Stimulated activated CD4-positive, alpha-beta T cell treated with anti-CD3 and anti-CD28 coated beads, Interleukin-12 subunit alpha, Interleukin-12 subunit beta, amount 100 ng/mL, for 24 hours (primary cell): Measurements from ENCODE around the gene ALOX15.
"Not testable (repeated sequence)": the region's sequence is repeated elsewhere in the genome, so short reads cannot be mapped to it uniquely, and the experiment has no call there.

ENCODE experiments used
- DNase-seq, 2 experiments: peaks; one replicate each; pipeline ENCODE4 v3.0.0-alpha.2; 2020; ENCODE audit warnings: low read depth in 2 of 2

ALOX15 gene

DNA sequence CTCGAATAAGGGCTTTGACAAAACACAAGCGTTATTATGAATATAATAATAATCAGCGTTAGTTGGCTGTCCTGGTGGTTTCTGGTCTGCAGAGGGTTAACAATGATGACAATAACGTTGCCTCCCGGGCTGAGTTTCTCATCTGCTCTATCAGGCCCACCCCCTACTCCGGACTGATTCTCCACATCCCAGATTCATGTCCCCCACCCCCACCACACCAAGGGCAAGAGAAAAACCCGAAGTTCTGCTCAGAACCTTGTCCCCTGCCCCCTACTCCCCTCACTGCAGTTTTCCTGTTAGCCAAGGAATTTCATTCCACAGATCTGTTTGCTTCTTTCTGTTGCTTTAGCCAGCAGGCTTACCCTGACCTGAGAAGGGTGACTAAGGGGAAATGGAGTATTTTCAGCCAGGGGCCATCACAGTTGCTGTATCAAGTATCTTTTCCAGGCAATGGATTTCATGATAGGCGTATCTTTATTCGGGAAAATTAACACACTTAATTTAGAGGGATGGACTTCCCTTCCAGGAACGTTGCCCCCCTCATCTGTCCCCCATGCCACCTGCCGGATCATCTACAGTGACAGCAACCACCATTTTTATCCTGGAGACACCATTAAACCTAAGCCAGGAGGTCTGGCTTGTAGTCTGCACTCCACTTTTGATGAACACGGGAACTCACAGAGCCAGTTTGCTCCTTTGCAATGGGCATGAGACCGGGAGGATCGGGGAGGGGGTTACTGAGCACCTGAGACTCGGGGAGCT, 23.7 kb downstream of the ALOX15 start:
- DNase-seq = no peak

DNA sequence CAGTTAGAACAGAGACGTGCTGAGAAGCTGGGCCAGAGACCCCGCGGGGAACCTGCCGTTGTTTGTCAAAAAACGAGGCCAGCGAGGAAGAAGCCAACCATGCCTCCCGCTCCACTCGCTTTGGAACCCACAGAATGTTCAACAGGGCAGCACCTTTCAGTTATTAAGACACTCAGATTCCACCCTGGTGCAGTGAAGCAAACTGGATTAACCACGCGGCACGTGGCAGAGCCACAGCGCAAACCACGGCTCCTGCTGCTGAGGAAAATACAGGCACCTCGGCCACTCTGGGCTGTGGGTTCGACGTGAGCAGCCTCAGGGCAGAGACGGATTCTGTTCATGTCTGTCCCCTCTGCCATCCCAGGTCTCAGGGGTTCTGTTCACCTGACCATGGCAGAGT, 24.4 kb downstream of the ALOX15 start:
- no peak for DNase-seq

DNA sequence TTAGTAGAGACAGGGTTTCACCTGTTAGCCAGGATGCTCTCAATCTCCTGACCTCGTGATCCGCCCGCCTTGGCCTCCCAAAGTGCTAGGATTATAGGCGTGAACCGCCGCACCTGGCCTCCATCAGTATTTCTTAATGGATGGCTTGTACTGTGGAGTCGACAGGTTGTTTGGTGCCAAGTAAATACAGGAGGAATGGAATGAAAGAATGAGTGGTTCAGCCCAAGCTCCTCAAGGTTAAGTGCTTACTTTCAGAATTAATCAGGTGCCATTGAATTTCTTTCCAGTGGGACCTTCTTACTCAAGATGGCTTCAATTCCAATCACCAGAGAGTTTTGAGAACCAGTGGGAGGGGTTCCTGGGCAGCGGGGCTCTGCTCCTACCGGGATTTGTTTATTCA, 25.0 kb downstream of the ALOX15 start:
- no peak for DNase-seq

DNA sequence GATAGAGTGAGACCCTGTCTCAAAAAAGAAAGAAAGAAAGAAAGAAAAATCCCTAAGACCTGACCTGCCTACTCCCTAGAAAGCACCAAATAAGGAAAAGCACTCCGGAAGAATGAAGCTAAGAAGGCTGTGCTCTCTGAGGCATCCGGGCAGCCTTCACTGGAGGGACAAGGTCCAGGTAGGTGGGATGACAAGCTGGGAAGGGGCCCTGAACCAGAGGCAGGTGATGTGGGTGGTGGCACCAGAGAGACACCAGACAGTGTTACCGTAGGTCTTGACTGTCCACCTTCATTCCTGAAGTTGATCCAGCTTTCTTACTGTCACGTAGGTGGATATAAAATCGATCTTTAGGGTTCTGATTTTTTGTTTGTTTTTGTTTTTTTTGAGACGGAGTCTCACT, 30.8 kb downstream of the ALOX15 start:
- DNase-seq = no peak

DNA sequence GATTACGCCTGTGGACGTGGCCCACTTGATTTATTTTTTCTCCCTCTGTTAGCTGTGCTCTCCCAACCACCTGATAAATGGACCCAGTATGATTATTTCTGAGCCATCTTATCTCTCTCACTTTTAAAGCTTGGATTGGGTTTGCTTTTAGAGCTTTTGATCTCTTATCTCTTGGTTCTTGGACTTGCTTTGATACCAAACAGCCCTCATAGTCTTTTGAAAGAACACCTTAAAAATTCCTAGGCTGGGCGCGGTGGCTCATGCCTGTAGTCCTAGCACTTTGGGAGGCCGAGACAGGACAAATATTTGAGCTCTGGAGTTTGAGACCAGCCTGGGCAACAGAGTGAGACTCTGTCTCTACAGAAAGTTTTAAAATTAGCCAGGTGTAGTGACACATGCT, 31.3 kb downstream of the ALOX15 start:
- no peak for DNase-seq

DNA sequence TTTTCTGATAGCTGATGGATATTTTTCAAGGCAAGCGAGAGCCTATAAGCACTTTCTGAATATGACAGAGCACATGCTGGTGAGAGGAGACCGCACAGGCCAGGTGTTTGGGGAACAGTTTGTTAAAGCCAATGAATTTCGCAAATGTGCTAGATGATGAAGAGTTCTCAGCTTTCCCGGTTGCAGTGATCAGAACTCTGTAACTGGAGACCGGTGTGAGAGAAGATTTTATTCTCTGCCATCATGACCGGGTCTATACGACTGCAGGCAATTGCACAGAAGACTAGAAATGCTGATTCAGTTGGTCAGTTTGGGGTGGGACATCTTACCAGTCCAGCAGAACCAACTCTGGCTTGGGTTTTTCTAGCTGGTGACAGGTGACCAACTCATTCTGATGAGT, 31.7 kb downstream of the ALOX15 start:
- no peak for DNase-seq

DNA sequence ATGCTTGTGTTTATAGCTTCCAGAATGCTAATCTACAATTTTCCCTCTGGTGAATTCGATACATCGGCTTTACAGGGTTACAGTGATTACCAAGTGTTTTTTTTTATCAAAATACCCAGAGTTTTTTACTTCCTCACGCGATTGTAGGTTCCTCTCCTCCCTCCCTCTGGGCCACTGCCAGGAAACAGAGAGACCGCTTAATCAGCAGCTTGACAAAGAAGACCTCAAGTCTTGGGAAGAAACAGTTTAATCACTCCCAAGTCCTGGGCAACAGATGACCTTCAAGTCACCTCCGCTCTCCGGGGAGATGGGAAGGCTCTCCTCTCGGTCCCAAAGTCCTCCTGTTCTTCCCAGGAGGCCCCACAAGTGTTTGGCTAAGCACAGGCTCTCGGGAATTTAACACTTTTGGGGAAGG, 33.7 kb downstream of the ALOX15 start:
- DNase-seq = no peak

DNA sequence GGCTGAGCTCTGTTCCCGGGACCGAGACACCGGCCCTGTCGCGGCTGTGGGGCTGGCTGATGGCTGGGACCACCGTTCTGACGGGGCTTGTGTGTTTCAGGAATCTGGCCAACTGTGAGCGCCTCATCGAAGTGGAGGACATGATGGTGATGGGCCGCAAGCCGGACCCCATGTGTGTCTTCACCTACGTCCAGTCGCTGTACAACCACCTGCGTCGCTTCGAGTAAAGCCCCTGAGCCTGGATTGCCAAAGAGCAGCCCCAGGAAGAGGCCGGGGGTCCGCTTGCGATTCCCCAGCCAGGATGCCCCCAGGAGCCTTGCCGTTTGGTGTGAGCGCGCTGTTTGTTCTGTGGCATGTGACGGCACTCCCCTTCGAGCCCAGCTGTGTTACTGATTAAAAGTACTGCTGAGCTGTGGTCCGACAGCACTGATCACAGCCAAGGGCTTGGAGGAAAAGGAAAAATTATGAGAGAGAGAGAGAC, 34.2 kb downstream of the ALOX15 start:
- no peak for DNase-seq

DNA sequence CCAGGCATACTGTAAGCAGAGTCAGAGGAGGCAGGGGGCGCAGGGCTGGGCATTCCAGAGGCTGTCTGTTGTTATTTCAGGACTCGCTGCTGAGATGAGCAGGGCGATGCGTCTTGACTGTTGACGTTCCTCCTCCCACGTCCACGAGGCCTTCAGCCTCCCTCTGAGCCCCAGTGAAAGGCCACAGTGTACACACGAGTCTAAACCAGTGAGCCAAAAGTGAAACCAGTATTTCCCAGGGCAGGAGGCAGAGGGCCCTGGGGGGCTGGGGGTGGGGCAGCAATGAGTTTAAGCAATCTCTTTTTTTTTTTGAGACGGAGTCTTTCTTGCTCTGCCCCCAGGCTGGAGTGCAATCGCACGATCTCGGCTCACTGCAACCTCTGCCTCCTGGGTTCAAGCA, 35.7 kb downstream of the ALOX15 start:
- DNase-seq = no peak

DNA sequence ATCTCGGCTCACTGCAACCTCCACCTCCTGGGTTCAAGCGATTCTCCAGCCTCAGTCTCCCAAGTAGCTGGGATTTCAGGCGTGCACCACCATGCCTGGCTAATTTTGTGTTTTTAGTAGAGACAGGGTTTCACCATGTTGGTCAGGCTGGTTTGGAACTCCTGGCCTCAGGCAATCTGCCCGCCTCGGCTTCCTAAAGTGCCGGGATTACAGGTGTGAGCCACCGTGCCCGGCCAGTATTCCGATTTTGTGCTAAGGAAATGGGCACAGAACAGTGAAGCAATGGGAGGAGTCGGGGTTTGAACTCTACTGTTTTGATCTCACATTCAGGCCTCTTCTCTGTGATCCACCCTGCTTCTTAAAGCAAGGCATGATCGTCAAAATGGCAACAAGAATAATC, 36.7 kb downstream of the ALOX15 start:
- DNase-seq = not testable (repeated sequence)

DNA sequence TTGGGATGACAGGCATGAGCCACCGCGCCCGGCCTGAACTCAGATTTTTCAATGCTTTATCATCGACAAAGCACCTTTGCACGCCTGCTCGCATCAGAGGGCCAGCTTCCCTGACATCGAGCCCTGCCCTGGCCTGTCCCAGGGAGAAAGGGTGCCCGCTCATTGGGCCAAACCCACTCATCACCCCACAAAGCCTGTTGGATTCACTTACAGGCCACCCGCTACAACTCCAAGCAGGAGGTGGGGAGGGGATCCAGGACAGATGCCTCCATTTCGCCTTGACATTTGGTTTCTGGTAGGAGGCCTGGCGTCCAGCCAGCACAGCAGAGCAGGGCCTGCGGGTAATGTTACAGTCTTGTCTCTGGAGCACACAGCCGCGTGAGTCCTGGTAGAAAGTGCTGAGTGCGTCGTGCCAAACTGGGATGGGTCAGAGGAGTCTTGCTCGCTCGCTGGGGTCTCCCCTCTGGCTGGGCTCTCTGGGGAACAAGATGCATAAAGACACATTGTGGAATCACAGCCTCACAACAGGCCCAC, 37.3 kb downstream of the ALOX15 start:
- DNase-seq = no peak

DNA sequence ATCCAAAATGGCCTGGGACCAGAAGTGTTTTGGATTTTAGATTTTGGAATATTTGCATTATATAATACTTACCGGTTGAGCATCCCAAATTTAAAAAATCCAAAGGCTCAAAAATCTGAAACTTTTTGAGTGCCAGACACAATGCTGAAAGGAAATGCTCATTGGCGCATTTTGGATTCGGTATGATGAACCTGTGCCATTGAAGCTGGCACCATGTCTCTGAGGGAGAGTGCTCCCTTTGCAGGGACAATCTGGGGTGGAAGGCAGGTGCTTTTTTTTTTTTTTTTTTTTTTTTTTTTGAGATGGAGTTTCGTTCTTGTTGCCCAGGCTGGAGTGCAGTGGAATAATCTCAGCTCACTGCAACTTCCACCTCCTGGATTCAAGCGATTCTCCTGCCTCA, 39.4 kb downstream of the ALOX15 start:
- DNase-seq = no peak

DNA sequence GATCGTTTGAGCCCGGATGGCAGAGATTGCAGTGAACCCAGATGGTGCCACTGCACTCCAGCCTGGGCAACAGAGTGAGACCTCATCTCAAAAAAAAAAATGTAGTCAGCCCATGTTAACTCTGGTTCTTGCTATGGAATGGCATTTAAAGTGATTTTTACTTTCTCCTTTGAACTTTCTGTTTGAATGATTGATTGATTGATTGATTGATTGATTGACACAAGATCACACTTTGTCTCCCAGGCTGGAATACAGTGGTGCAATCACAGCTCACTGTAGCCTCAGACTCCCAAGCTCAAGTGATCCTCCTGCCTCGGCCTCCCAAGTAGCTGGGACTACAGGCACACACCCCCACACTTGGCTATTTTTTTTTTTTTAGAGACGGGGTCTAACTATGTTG, 40.2 kb downstream of the ALOX15 start:
- no peak for DNase-seq

DNA sequence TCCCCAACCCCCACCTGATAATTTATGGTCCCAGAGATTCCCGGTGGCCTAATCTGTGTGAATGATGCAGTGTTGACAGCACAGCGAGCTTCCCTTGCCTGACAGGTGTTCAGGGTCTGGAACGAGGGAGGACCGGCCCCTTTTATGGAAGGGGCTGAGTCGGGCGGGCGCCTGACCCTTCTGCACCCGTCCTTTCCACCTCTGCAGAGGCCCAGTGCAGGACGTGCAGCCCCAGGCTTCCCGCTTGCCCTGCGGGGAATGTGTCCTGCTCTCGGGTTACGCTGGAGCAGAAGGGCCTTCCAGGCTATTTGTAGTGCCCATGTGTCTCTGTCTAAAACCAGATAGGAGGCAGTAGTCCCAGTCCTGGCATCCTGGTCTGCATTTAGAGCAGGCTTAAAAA, 40.9 kb downstream of the ALOX15 start:
- no peak for DNase-seq

DNA sequence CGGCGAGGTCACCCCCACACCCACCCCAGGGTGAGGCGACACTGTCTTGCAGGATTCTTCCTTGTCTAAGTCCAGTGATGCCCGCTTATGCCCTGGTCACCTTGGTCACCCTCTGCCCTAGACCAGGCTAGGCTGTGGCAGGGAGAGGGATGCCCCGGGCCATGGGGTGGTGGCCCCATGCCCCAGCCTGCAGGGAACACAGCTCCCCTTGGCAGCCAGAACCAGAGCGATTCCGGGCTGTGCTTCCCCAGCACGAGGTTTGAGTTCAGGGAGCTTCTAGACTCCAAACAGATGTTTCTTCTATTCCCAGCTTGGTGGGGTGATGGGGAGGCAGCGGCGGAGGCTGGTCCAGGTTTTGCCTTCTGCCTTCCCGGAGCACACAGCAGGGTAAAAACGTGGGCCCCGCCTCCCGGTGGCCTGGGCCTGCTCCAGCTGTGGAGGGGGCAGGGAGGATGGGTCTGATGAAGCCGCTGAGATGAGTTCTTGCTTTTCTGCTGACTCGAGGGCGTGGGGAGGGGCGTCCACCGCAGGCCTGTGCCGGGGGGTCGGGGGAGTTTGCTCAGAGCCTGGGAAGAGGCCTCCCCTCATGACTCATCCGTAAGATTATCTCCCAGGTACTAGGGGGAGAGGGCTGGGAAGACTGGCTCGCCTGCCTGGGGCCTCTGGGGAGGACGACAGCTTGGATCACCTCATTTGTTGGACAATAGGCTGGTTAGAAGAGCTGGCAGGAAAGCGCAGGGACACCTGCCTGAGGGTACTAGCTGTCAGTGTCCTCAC, 41.8 kb downstream of the ALOX15 start:
- no peak for DNase-seq

DNA sequence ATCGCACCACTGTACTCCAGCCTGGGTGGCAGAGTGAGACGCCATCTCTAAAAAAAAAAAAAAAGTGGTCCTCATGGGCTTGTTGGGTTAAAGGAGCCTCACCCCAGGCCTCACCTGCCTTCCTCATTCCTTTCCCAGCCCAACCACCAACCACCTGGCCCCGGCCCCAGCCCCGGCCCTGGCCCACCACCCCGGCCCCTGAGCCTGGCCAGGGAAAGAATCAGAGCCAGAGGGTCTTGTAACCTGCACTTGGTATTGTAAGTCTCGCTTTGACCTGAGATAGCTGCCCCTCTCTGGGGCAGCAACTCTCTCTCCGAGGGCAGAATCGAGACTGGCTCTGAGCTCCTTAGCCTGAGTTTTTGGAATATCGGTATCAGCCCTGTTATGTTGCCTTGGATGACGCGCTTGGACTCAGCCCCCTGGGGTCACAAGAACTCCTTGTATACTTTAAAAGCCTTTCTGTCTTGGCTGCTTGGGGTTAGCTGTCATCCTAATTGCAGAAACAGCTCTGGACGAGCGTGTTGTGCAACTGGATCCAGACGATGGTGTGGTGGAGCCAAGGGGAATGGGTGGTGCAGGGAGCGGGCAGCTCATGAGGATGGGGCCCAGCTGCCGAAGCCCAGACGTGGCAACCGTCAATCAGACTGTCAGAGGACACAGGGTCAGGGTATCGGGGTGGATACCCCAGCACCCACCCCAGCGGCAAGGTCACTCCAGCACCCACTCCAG, 42.5 kb downstream of the ALOX15 start:
- no peak for DNase-seq

DNA sequence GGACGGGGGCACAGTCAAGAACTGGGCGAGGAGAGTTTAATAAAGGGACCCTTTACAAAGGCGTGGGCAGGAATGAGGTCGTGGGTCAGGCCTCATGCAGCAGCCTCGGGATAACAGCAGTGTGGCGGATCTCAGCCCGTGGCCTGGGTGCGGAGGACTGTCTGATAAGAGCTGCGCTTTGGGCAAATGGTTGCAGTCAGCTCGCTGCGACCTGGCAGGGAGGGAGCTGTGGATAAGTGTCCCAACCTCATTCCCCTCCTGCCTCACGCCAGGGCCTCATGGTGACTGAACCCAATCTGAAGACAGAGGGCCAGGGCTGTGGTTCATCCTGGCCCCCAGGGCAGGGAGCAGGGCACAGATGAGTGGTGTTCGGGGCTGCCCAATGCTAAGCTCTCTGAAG, 43.5 kb downstream of the ALOX15 start:
- no peak for DNase-seq

DNA sequence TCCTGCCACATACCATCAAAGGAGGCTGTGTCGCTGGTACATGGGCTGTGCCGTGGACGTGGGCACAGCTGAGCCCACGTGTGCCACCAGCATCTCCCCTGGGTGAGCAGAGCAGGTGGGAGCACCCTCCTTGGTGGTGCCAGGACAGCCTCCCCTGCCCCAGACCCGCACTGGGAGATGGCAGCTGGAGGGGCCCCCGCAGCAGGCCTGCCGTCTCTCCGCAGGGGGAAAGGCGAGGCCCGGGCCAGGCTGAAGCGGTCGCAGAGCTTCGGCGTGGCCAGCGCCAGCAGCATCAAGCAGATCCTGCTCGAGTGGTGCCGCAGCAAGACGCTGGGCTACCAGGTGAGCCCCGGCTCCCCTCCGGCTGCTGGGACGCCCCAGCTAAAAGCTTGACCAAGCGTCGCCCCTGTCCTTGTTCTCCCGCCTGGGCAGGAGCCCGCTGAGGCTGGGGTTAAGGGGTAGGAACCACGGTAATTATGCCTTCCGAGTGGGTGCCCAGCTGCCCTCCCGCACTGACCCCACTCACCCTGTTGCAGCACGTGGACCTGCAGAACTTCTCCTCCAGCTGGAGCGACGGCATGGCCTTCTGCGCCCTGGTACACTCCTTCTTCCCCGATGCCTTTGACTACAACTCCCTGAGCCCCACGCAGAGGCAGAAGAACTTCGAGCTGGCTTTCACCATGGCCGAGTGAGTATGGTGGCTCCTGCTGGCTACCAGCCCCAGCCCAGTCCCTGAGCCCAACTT, 44.7 kb downstream of the ALOX15 start:
- DNase-seq = no peak

DNA sequence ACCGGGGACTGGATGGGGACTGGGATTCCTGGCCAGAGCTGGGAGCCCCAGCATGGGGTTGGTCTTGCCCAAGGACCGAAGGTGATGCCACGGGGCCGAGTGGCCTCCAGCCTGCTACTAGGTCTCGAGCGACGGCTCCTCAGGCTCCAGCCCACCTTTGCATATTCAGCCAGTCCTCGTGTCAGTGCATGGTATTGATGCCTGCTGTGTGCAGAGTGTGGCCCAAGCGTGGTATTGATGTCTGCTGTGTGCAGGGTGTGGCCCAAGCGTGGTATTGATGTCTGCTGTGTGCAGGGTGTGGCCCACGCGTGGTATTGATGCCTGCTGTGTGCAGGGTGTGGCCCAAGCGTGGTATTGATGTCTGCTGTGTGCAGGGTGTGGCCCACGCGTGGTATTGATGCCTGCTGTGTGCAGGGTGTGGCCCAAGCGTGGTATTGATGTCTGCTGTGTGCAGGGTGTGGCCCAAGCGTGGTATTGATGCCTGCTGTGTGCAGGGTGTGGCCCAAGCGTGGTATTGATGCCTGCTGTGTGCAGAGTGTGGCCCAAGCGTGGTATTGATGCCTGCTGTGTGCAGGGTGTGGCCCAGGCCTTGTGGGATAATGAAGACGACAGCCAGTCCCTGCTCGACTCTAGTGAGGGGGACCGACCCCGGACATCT, 45.7 kb downstream of the ALOX15 start:
- DNase-seq = not testable (repeated sequence)

DNA sequence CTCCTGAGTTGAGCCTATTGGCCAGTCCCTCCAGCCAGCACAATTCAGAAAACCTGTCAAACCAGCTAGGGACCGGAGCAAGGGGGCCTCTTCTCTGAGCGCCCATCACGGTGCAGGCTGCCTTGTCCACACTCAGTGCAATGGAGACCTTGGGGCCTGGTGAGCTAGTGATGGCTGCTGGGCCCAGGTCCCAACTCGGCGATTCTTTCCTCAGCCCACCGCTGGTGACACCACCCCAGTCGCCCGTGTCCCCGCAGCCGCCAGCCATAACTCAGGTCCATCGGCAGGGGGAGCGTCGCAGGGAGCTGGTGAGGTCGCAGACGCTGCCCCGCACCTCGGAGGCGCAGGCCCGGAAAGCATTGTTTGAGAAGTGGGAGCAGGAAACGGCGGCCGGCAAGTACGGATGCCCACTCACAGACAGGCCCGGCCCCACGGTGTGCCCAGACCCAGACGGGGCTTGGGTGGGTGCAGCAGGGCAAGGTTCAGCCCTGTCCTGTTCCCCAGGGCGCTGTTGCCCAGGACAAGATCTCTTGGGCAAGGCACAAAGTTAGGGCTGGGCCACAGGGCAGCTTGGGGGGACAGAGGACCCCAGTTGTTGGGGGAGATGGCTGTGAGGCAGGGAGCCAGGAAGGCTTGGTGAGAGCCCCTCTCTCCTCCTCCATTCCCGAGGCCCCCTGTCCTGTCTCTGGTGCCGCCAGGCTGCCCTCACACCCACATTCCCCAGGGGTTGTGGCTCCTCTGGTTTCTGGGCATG, 46.4 kb downstream of the ALOX15 start:
- peak in 1 of 2 experiments; percentile 22 for DNase-seq
